Retinal pigment epithelial cell (primary cell): Measurements from ENCODE around the gene VSX1.

Source experiments
- DNase-seq: peaks from one replicate; pipeline ENCODE4 v3.0.0-alpha.2; 2010; ENCODE audit warnings: low read depth
- H3K4me3 ChIP-seq: 2 replicates; pipeline ENCODE4 v1.5.1; 2011; ENCODE audit warnings: mild to moderate bottlenecking, low read length, control low read depth, moderate library complexity
- TF ChIP-seq, protein P1 (sequence below): conservative IDR thresholded peaks from 2 replicates; pipeline ENCODE4 v1.5.1; 2011; ENCODE audit warnings: low read depth, low read length, control low read depth, inconsistent platforms

The VSX1 gene

DNA sequence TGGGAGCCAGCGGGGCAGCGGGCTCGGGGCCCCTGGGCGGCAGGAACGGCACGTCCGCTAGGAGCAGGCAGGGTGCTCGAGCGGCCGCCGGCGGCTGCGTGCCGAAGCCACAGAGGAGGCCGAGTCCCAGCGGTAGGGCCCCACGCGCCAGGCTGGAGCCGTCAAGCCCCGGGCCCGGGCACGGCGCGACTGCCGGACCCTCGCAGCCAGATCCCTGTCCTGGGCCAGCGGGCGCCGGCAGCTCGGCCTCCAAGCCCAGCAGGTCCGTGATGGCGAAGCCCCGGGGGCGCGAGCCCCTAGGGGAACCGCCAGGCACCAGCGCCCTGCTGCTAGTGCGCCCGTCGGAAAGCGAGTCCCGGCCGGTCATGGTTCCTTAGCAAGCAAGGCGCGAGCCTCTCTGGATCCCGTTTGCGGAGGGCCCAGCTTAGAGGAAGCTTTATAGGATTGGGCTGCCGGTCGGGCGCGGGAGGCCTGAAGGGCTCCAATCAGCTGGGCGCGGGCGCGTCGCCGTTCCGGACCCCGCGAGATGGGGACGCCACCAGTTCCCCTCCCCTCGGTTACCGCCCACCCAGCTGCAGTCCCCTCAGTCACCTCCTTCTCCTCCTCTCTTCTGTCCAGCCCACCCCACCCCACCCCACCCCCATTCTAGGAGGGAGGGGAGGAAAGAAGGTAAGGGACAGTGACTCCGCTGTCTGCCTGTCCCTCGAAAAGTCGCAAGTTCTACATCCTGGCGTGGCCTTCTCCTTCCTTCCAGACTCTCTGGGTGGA lies at the start of gene VSX1:
Gene VSX1 (minus strand): TSS at position 412 of the 768 bp plus-strand sequence. CDS start 45 bp downstream, at position 367.
- no peak within 1 kb of the TSS for H3K4me3 ChIP-seq
- DNase-seq = no peak
- TF ChIP-seq, protein P1, sequence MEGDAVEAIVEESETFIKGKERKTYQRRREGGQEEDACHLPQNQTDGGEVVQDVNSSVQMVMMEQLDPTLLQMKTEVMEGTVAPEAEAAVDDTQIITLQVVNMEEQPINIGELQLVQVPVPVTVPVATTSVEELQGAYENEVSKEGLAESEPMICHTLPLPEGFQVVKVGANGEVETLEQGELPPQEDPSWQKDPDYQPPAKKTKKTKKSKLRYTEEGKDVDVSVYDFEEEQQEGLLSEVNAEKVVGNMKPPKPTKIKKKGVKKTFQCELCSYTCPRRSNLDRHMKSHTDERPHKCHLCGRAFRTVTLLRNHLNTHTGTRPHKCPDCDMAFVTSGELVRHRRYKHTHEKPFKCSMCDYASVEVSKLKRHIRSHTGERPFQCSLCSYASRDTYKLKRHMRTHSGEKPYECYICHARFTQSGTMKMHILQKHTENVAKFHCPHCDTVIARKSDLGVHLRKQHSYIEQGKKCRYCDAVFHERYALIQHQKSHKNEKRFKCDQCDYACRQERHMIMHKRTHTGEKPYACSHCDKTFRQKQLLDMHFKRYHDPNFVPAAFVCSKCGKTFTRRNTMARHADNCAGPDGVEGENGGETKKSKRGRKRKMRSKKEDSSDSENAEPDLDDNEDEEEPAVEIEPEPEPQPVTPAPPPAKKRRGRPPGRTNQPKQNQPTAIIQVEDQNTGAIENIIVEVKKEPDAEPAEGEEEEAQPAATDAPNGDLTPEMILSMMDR = no peak

DNA sequence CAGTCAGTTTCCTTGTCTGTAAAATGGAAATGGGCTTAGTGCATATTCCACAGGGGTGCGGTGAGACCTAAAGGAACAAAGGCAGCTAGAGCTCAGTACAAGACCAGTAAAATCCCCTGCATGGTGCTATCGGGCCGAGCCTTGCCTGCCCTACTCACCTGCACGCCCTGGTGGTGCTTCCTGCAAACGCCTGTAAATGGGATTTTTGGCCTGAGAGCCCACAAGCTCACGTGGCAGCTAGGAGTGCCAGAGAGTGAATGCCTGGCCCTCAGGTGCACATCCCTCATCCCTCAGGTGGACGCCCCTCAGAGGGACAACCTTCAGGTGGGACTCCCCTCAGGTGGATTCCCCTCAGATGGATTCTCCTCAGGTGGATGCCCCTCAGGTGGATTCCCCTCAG lies 48.0 kb upstream of the VSX1 start:
- TF ChIP-seq, protein P1 = peak; percentile 3
- no peak for DNase-seq
- no peak overlapping the region for H3K4me3 ChIP-seq

DNA sequence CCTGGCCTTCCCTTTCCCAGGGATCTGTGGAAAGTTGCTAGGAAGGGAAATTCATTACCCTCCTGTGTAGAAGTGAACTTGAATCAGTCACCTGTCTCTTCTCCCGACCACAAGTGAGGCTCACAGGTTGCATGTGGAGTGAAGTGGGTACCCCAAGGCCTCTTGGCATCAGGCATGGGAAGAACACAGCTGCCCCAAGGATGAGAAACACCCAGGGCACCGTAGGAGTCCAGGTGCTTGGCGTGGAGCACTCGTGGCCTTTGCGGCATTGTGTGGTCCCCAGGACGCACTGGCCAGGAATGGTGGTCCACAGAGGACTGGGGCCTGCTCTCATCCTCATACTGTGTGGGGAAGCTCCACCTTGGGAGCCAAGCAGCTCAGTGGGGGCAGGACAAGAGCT lies 47.5 kb upstream of the VSX1 start:
- TF ChIP-seq, protein P1 = no peak
- H3K4me3 ChIP-seq = no peak overlapping the region
- no peak for DNase-seq

DNA sequence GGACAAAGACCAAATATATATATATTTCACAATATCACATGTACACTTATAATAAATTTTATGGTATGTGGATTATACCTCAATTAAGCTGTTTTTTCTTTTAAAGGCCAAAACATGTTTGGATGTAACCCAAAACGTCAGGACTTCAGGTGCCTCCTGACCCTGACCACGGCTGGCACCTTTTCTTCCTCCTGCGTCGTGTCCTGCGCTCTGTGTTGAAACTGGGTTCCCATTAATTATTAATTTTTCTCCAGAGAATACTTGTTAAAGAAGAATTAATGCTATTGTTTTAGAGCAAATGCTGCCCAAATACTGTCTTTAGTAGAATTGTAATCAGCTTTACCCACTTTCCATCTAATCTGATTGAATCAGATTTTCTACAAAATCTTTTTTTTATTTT lies 46.7 kb upstream of the VSX1 start:
- DNase-seq = no peak
- no peak overlapping the region for H3K4me3 ChIP-seq
- TF ChIP-seq, protein P1 = no peak

DNA sequence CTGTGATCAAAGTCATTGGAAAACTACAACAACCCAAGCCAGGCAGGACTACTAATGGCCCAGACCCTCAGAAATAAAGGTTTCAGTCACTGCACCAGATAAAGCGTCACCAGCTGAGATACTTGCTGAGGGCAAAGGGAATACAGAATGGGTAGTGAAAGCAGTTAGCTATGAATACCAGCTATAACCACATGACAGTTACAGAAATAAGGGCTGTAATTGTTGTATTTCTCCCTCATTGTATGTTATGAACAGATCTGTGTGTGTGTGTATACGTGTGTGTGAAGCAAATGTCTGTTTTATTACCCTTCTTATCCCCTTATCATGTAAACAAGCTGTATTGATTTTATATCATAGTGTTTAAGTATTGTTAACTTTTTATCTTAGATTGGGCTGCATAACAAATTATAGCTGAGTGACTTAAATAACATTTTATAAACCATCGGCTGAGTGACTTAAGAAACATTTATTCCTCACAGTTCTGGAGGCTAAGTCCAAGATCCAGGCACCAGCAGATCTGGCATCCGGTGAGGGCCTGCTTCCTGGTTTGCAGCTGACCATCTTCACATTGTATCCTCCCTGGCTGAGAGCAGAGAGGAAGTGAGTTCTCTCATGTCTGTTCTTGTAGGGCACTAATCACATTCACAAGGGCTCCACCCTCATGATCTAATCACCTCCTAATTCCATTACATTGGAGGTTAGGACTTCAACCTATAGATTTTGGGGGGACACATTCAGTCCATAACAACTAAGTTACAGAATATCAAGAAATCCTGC lies 46.0 kb upstream of the VSX1 start:
- no peak overlapping the region for H3K4me3 ChIP-seq
- DNase-seq = no peak
- TF ChIP-seq, protein P1 = no peak

DNA sequence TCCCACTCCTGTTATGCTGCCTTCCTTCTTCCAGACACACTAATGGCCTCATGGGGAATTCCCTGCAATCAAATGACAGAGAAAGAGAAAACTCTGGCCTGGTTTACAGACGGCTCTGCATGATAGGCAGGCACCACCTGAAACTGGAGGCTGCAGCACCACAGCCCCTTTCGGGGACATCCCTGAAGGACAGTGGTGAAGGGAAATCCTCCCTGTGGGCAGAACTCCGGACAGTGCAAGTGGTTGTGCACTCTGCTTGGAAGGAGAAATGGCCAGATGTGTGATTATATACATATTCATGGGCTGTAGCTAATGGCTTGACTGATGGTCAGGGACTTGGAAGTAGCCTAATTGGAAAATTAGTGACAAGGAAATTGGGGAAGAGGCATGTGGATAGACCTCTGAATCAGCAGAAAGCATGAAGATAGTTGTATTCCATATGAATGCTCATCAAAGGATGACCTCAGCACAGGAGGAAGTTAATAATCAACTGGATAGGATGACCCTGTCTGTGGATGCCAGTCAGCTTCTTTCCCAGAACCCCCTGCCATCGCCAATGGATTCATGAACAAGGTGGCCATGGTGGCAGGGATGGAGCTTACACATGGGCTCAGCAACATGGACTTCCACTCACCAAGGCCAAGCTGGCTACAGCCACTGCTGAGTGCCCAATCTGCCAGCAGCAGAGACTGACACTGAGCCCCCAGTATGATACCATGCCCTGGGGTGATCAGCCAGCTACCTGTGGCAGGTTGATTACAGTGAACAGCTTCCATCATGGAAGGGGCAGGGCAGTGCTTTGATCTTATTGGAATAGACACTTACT lies 44.5 kb upstream of the VSX1 start:
- H3K4me3 ChIP-seq = no peak overlapping the region
- TF ChIP-seq, protein P1 = no peak
- no peak for DNase-seq
